DND-41 (cell line): ENCODE results near the gene MYOM3.

Experiments
- CTCF ChIP-seq: IDR thresholded peaks from 2 replicates; pipeline ENCODE4 v1.5.1; 2012; ENCODE audit warnings: borderline replicate concordance, low read length, moderate library complexity, mild to moderate bottlenecking; ENCODE audit not compliant: poor library complexity, severe bottlenecking; ENCODE audit errors: extremely low read depth
- EZH2 ChIP-seq: IDR thresholded peaks from 3 replicates; pipeline ENCODE4 v1.6.1; 2012; ENCODE audit warnings: borderline replicate concordance, low read depth, mild to moderate bottlenecking, moderate library complexity, low read length, inconsistent platforms; ENCODE audit not compliant: severe bottlenecking

GRCh38 chr1:24045771-24046170, 66.2 kb downstream of the MYOM3 start:
- TF ChIP-seq EZH2 (no peak), CTCF (no peak)
